Activated CD4-positive, alpha-beta T cell treated with anti-CD3 and anti-CD28 coated beads, Interleukin-2, amount 50 U/mL, for 16 hours (primary cell): Measurements from ENCODE around the gene RAB13.
"Not testable (repeated sequence)": the region's sequence is repeated elsewhere in the genome, so short reads cannot be mapped to it uniquely, and the experiment has no call there.

Experiments used
- DNase-seq: peaks from one replicate; pipeline ENCODE4 v3.0.0-alpha.2; 2020

RAB13 gene

GRCh38 chr1:153985941-153986761 is at the start of gene RAB13:
Gene RAB13 (minus strand): TSS chr1:153986339. CDS start chr1:153986236, 103 bp downstream.
- no peak for DNase-seq

GRCh38 chr1:154033697-154034096 is 47.6 kb upstream of the RAB13 start:
- not testable (repeated sequence) for DNase-seq

- DNase-seq = no peak
Measured at GRCh38 chr1:154019940-154020339, 33.8 kb upstream of the RAB13 start.

GRCh38 chr1:154019269-154019668 is 33.1 kb upstream of the RAB13 start:
- no peak for DNase-seq

- no peak for DNase-seq
Measured at GRCh38 chr1:154014154-154014907, 28.2 kb upstream of the RAB13 start.

- not testable (repeated sequence) for DNase-seq
Measured at GRCh38 chr1:154012543-154012942, 26.4 kb upstream of the RAB13 start.

- no peak for DNase-seq
Measured at GRCh38 chr1:154012129-154012528, 26.0 kb upstream of the RAB13 start.

GRCh38 chr1:154006136-154006535 is 20.0 kb upstream of the RAB13 start:
- DNase-seq = no peak

GRCh38 chr1:154000420-154000819 is 14.3 kb upstream of the RAB13 start:
- DNase-seq = no peak

- not testable (repeated sequence) for DNase-seq
Measured at GRCh38 chr1:153996882-153997281, 10.7 kb upstream of the RAB13 start.

- no peak for DNase-seq
Measured at GRCh38 chr1:153995640-153996039, 9.5 kb upstream of the RAB13 start.

GRCh38 chr1:153995202-153995601 is 9.1 kb upstream of the RAB13 start:
- no peak for DNase-seq

- DNase-seq = no peak
Measured at GRCh38 chr1:153991806-153992205, 5.7 kb upstream of the RAB13 start.

- DNase-seq = no peak
Measured at GRCh38 chr1:153991151-153991630, 5.1 kb upstream of the RAB13 start.

GRCh38 chr1:153990468-153991150 is 4.5 kb upstream of the RAB13 start, which contains the start of gene RPS27:
Gene RPS27 (plus strand): TSS chr1:153990762. CDS start chr1:153990797, 35 bp downstream.
- DNase-seq = peak; percentile 97

- DNase-seq = no peak
Measured at GRCh38 chr1:153987621-153988020, 1.5 kb upstream of the RAB13 start.

GRCh38 chr1:153985341-153985912 is 712 bp downstream of the RAB13 start:
- DNase-seq = no peak

GRCh38 chr1:153984123-153984894 is 1.8 kb downstream of the RAB13 start:
- no peak for DNase-seq

- not testable (repeated sequence) for DNase-seq
Measured at GRCh38 chr1:153981735-153982134, 4.4 kb downstream of the RAB13 start.

- not testable (repeated sequence) for DNase-seq
Measured at GRCh38 chr1:153979091-153979490, 7.0 kb downstream of the RAB13 start.

GRCh38 chr1:153978274-153978909 is 7.7 kb downstream of the RAB13 start:
- DNase-seq = no peak
